HL-60 (cell line): ENCODE data around the gene IGF2R.

ENCODE experiments used
- DNase-seq, 2 experiments: peaks; one replicate each; pipeline ENCODE4 v3.0.0-alpha.2; 2010 to 2020; ENCODE audit warnings: low read depth in 1 of 2, low spot score in 1 of 2
- H3K27ac ChIP-seq: fragments of 250-450 bp; sonication (Bioruptor Pico); replicated peaks from 2 replicates; pipeline ENCODE4 v1.5.1; 2020; ENCODE audit warnings: mild to moderate bottlenecking, moderate library complexity
- H3K27me3 ChIP-seq: fragments of 250-450 bp; sonication (Bioruptor Pico); 2 replicates; pipeline ENCODE4 v1.5.1; 2021; ENCODE audit warnings: mild to moderate bottlenecking, moderate library complexity; ENCODE audit not compliant: insufficient read depth, poor library complexity, severe bottlenecking
- H3K4me3 ChIP-seq: replicated peaks from 2 replicates; pipeline ENCODE4 v1.5.1; 2011; ENCODE audit warnings: mild to moderate bottlenecking, control low read depth, low read length; ENCODE audit not compliant: insufficient read depth
- GABPA ChIP-seq: IDR thresholded peaks from 2 replicates; pipeline ENCODE4 v1.6.1; 2012; ENCODE audit warnings: low read depth
- POLR2AphosphoS5 ChIP-seq: IDR thresholded peaks from 2 replicates; pipeline ENCODE4 v1.6.1; 2012; ENCODE audit warnings: low read depth
- REST ChIP-seq: IDR thresholded peaks from 2 replicates; pipeline ENCODE4 v1.6.1; 2012; ENCODE audit warnings: low read depth; ENCODE audit not compliant: insufficient replicate concordance
- SPI1 ChIP-seq: IDR thresholded peaks from 2 replicates; pipeline ENCODE4 v1.6.1; 2012; ENCODE audit warnings: low read depth, mild to moderate bottlenecking, borderline replicate concordance
- TF ChIP-seq, protein P1 (sequence below): IDR thresholded peaks from one replicate; pipeline ENCODE4 v1.5.1; 2011; ENCODE audit warnings: low read length, control low read depth, inconsistent platforms; ENCODE audit not compliant: insufficient read depth

Gene IGF2R

DNA sequence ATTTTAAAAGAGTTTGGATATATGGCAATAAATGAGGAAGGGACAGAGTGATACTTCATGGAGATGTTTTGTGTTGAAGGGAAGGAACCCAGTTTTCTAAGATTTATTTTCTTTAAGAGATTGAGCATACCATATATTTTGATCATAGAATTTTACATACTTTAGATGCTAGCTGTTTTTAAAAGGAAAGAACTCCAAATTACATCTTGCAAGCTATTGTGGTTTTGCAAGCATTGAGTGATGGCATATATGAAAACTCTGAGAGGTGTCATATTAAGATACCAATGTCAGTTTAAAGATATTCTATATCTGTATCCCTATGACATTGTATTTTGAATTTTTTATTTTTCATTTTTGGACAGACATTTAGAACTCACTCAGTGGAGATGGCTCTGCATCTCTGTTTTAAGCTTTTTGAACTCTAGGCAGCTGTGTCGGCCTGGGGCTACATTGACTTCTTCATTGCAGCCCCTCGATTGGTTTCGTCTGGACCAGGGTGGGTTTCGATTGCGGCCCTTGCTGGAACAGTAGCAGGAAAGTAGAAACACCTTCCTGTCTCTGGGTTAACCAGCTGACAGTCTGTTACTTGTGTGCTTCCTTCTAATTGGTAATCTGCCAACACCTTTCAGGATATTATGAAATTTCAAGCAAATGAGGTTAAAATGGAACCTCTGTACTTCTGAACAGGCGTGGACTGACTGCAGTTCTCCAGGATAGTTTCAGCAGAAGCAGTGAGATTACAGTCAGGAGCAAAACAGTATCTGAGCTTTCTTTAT lies 14.0 kb downstream of the IGF2R start:
- H3K4me3 ChIP-seq = no peak overlapping the region
- H3K27me3 ChIP-seq = no peaks in the 10 kb centered on the region
- DNase-seq = peak; percentile 62 to 83
- TF ChIP-seq, protein P1, sequence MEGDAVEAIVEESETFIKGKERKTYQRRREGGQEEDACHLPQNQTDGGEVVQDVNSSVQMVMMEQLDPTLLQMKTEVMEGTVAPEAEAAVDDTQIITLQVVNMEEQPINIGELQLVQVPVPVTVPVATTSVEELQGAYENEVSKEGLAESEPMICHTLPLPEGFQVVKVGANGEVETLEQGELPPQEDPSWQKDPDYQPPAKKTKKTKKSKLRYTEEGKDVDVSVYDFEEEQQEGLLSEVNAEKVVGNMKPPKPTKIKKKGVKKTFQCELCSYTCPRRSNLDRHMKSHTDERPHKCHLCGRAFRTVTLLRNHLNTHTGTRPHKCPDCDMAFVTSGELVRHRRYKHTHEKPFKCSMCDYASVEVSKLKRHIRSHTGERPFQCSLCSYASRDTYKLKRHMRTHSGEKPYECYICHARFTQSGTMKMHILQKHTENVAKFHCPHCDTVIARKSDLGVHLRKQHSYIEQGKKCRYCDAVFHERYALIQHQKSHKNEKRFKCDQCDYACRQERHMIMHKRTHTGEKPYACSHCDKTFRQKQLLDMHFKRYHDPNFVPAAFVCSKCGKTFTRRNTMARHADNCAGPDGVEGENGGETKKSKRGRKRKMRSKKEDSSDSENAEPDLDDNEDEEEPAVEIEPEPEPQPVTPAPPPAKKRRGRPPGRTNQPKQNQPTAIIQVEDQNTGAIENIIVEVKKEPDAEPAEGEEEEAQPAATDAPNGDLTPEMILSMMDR = no peak
- 0 out of 2 replicates have a peak, but pooled peaks have one; percentile 19 for TF ChIP-seq POLR2AphosphoS5
- peak overlapping the region; percentile 83 for H3K27ac ChIP-seq

DNA sequence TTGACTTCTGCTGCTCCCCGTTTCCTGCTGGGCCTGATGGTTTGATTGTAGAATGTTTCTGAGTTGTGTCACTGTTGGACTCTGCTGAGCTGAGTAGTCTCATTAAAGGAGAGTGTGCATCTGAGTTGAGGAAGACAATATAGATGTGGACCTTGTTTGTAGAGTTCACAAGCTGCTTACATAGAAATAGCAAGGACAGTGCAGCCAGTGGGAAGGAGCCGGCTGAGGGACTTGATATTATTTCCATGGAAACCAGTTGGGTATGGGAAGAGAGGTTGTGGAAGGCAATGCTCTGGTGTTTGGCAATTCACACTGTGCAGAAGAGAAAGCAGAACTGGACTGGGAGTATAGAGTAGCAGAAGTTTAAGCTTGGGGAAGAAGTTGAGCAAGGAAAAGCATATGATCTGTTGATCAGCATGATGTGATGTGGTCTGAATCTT lies 14.8 kb downstream of the IGF2R start:
- TF ChIP-seq REST = no peak
- peak; percentile 49; the same call in 1 of the 2 replicates for TF ChIP-seq POLR2AphosphoS5
- TF ChIP-seq, protein P1 = no peak
- TF ChIP-seq GABPA = no peak
- peak; percentile 96 for TF ChIP-seq SPI1
- peak overlapping the region; percentile 83 for H3K27ac ChIP-seq
- peak; percentile 87 to 88 for DNase-seq
- H3K27me3 ChIP-seq = no peaks in the 10 kb centered on the region
- no peak overlapping the region for H3K4me3 ChIP-seq

DNA sequence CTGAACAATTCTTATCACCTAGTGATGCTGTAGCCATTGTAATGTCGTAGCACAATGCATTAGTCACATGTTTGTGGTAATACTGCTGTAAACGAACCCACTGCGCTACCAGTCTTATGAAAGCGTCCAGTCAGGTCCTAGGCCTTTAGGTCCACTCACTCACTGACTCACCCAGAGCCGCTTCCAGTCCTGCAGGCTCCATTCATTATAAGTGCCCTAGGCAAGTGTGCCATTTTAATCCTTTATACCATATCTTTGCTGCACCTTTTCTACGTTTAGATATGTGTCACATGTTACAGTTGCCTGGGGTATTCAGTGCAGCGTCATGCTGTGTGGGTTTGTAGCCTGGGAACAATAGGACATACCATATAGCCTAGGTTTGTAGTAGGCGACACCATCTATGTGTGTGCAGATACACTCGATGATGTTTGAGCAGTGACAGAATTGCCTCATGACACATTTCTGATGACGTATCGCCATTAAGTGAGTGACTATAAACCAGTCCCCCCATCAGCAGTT lies 15.4 kb downstream of the IGF2R start:
- H3K27ac ChIP-seq = peak overlapping the region; percentile 83
- no peaks in the 10 kb centered on the region for H3K27me3 ChIP-seq
- DNase-seq = peak in 1 of 2 experiments; percentile 51
- TF ChIP-seq GABPA (no peak), SPI1 (no peak), REST (no peak), POLR2AphosphoS5 (no peak)
- H3K4me3 ChIP-seq = no peak overlapping the region

GRCh38 chr6:159985296-159985945 lies 16.5 kb downstream of the IGF2R start:
- no peak overlapping the region for H3K4me3 ChIP-seq
- H3K27me3 ChIP-seq = no peaks in the 10 kb centered on the region
- no peak overlapping the region for H3K27ac ChIP-seq
- TF ChIP-seq SPI1 = no peak
- no peak for TF ChIP-seq REST
- no peak for TF ChIP-seq POLR2AphosphoS5
- TF ChIP-seq, protein P1 = no peak
- no peak for TF ChIP-seq GABPA
- DNase-seq = no peak
